HepG2 (cell line): ENCODE results near the gene FAT1. TPM values are rescaled to one million over a fixed set of nuclear protein-coding genes. Genes with fewer than 3 reads are reported as not detected.

ENCODE experiments used
- ADNP ChIP-seq: sonication (generic); formaldehyde crosslinking; IDR thresholded peaks from 2 replicates; pipeline ENCODE4 v1.4.0; 2020; ENCODE audit warnings: missing genetic modification reagents
- ATF1 ChIP-seq: IDR thresholded peaks from 2 replicates; pipeline ENCODE4 v1.6.1; 2016; ENCODE audit warnings: mild to moderate bottlenecking, control low read depth
- FOXC1 ChIP-seq: sonication (generic); formaldehyde crosslinking; IDR thresholded peaks from 2 replicates; pipeline ENCODE4 v1.8.0; 2022; ENCODE audit warnings: mild to moderate bottlenecking, missing genetic modification reagents, borderline replicate concordance
- HNF4G ChIP-seq, 2 experiments: sonication (generic) in 1 of 2; formaldehyde crosslinking in 1 of 2; IDR thresholded peaks; 2 replicates each; pipeline versions ENCODE4 v1.4.0 to v1.6.1; 2011 to 2020; ENCODE audit warnings: borderline replicate concordance in 2 of 2, low read depth in 2 of 2, mild to moderate bottlenecking in 2 of 2, low read length in 1 of 2, missing genetic modification reagents in 1 of 2, moderate library complexity in 1 of 2
- HOXA7 ChIP-seq: sonication (generic); formaldehyde crosslinking; IDR thresholded peaks from 2 replicates; pipeline ENCODE4 v1.8.1; 2022; ENCODE audit warnings: mild to moderate bottlenecking, missing genetic modification reagents, moderate library complexity
- RBFOX2 ChIP-seq: fragments of 200-400 bp; formaldehyde crosslinking; IDR thresholded peaks from 2 replicates; pipeline ENCODE4 v1.6.1; 2017; ENCODE audit warnings: low read depth, mild to moderate bottlenecking, low read length
- ZNF431 ChIP-seq: sonication (generic); formaldehyde crosslinking; IDR thresholded peaks from 2 replicates; pipeline ENCODE4 v1.9.0; 2022; ENCODE audit warnings: missing genetic modification reagents, low read depth, mild to moderate bottlenecking, borderline replicate concordance
- ZNF552 ChIP-seq: sonication (generic); formaldehyde crosslinking; IDR thresholded peaks from 2 replicates; pipeline ENCODE4 v1.9.0; 2022; ENCODE audit warnings: missing genetic modification reagents, mild to moderate bottlenecking, borderline replicate concordance
- polyA plus RNA-seq, 8 experiments: library from polyadenylated mRNA; depleted of rRNA in 3 of 8; stranded (reverse) in 7 of 8; unstranded in 1 of 8; fragments of >200 nt; fragmentation: Illumina TruSeq in 4 of 8; extraction: Trizol in 4 of 8; gene quantifications; 2 replicates each; pipeline versions ENCODE4 v1.2.1 to v1.2.3, GENCODE V29; 2011 to 2016; ENCODE audit warnings: low read depth in 4 of 8, missing spikeins in 1 of 8, mixed read lengths in 1 of 8; ENCODE audit not compliant: insufficient read depth in 1 of 8
- total RNA-seq, 5 experiments: library from RNA; depleted of rRNA; stranded (reverse); fragments of >200 nt; fragmentation: Illumina TruSeq; extraction: Trizol; gene quantifications; 2 replicates each; pipeline ENCODE4 v1.2.3, GENCODE V29; 2016; ENCODE audit warnings: low read depth in 1 of 5
- TF ChIP-seq, protein P1 (sequence below): sonication (generic); formaldehyde crosslinking; IDR thresholded peaks from 2 replicates; pipeline ENCODE4 v1.4.0; 2020; ENCODE audit warnings: low read depth, missing genetic modification reagents
- TF ChIP-seq, protein P2 (sequence below): sonication (generic); formaldehyde crosslinking; IDR thresholded peaks from 2 replicates; pipeline ENCODE4 v1.5.0; 2020; ENCODE audit warnings: mild to moderate bottlenecking, missing genetic modification reagents
- TF ChIP-seq, protein P3 (sequence below): IDR thresholded peaks from 2 replicates; pipeline ENCODE4 v1.6.1; 2016
- TF ChIP-seq, protein P4 (sequence below), 2 experiments: IDR thresholded peaks; 2 replicates each; pipeline ENCODE4 v1.6.1; 2011 to 2012; ENCODE audit warnings: low read length in 2 of 2, borderline replicate concordance in 1 of 2, low read depth in 1 of 2, mild to moderate bottlenecking in 1 of 2, moderate library complexity in 1 of 2
- TF ChIP-seq, protein P5 (sequence below): sonication (generic); formaldehyde crosslinking; IDR thresholded peaks from 2 replicates; pipeline ENCODE4 v1.9.0; 2021; ENCODE audit warnings: missing genetic modification reagents, mild to moderate bottlenecking, borderline replicate concordance
- TF ChIP-seq, protein P6 (sequence below): sonication (generic); formaldehyde crosslinking; IDR thresholded peaks from 2 replicates; pipeline ENCODE4 v1.5.0; 2020; ENCODE audit warnings: missing genetic modification reagents

FAT1 gene
- total and polyA plus RNA-seq, 2 of the 13 experiments (the other 11 are each of a cell fraction or from before 2014, with no cell fraction given) = 185 to 216 TPM

DNA sequence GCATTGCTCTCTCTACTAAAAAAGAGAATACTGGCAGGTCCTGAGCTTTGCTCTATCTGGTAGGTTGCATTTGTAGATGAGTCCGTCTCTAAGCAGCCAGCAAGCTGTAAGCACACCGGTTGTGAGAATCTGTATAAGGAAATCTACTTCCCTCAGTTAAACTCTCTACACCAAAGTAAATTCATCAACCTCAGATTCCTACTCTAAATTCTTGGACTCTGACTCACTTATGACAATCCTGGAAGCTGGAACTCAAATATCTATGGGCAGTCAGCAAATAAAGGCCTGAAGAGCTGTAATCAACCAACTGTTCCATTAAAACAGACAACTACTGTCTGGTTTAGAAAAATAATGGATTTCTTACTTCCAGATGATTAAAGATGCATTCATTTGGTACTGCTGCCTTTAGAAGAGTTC is 37.9 kb downstream of the FAT1 start (continued):
- TF ChIP-seq, protein P1, sequence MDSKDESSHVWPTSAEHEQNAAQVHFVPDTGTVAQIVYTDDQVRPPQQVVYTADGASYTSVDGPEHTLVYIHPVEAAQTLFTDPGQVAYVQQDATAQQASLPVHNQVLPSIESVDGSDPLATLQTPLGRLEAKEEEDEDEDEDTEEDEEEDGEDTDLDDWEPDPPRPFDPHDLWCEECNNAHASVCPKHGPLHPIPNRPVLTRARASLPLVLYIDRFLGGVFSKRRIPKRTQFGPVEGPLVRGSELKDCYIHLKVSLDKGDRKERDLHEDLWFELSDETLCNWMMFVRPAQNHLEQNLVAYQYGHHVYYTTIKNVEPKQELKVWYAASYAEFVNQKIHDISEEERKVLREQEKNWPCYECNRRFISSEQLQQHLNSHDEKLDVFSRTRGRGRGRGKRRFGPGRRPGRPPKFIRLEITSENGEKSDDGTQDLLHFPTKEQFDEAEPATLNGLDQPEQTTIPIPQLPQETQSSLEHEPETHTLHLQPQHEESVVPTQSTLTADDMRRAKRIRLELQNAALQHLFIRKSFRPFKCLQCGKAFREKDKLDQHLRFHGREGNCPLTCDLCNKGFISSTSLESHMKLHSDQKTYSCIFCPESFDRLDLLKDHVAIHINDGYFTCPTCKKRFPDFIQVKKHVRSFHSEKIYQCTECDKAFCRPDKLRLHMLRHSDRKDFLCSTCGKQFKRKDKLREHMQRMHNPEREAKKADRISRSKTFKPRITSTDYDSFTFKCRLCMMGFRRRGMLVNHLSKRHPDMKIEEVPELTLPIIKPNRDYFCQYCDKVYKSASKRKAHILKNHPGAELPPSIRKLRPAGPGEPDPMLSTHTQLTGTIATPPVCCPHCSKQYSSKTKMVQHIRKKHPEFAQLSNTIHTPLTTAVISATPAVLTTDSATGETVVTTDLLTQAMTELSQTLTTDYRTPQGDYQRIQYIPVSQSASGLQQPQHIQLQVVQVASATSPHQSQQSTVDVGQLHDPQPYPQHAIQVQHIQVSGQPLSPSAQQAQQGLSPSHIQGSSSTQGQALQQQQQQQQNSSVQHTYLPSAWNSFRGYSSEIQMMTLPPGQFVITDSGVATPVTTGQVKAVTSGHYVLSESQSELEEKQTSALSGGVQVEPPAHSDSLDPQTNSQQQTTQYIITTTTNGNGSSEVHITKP (CRISPR knock-in tag) = no peak
- TF ChIP-seq FOXC1 (CRISPR knock-in tag) = no peak
- TF ChIP-seq HNF4G (IDR thresholded peaks at IDR 0.05; ENCODE audit: borderline replicate concordance, low read depth, low read length) = 0 out of 2 replicates have a peak, but pooled peaks have one; percentile 16
- TF ChIP-seq HNF4G (CRISPR knock-in tag; IDR thresholded peaks at IDR 0.05; ENCODE audit: borderline replicate concordance, low read depth) = no peak
- TF ChIP-seq, protein P2, sequence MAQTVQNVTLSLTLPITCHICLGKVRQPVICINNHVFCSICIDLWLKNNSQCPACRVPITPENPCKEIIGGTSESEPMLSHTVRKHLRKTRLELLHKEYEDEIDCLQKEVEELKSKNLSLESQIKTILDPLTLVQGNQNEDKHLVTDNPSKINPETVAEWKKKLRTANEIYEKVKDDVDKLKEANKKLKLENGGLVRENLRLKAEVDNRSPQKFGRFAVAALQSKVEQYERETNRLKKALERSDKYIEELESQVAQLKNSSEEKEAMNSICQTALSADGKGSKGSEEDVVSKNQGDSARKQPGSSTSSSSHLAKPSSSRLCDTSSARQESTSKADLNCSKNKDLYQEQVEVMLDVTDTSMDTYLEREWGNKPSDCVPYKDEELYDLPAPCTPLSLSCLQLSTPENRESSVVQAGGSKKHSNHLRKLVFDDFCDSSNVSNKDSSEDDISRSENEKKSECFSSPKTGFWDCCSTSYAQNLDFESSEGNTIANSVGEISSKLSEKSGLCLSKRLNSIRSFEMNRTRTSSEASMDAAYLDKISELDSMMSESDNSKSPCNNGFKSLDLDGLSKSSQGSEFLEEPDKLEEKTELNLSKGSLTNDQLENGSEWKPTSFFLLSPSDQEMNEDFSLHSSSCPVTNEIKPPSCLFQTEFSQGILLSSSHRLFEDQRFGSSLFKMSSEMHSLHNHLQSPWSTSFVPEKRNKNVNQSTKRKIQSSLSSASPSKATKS = no peak
- TF ChIP-seq, protein P3, sequence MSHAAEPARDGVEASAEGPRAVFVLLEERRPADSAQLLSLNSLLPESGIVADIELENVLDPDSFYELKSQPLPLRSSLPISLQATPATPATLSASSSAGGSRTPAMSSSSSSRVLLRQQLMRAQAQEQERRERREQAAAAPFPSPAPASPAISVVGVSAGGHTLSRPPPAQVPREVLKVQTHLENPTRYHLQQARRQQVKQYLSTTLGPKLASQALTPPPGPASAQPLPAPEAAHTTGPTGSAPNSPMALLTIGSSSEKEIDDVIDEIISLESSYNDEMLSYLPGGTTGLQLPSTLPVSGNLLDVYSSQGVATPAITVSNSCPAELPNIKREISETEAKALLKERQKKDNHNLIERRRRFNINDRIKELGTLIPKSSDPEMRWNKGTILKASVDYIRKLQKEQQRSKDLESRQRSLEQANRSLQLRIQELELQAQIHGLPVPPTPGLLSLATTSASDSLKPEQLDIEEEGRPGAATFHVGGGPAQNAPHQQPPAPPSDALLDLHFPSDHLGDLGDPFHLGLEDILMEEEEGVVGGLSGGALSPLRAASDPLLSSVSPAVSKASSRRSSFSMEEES (CRISPR knock-in tag) = no peak
- TF ChIP-seq RBFOX2 = 0 out of 2 replicates have a peak, but pooled peaks have one; percentile 20
- no peak for TF ChIP-seq ADNP (CRISPR knock-in tag)
- TF ChIP-seq, protein P4, sequence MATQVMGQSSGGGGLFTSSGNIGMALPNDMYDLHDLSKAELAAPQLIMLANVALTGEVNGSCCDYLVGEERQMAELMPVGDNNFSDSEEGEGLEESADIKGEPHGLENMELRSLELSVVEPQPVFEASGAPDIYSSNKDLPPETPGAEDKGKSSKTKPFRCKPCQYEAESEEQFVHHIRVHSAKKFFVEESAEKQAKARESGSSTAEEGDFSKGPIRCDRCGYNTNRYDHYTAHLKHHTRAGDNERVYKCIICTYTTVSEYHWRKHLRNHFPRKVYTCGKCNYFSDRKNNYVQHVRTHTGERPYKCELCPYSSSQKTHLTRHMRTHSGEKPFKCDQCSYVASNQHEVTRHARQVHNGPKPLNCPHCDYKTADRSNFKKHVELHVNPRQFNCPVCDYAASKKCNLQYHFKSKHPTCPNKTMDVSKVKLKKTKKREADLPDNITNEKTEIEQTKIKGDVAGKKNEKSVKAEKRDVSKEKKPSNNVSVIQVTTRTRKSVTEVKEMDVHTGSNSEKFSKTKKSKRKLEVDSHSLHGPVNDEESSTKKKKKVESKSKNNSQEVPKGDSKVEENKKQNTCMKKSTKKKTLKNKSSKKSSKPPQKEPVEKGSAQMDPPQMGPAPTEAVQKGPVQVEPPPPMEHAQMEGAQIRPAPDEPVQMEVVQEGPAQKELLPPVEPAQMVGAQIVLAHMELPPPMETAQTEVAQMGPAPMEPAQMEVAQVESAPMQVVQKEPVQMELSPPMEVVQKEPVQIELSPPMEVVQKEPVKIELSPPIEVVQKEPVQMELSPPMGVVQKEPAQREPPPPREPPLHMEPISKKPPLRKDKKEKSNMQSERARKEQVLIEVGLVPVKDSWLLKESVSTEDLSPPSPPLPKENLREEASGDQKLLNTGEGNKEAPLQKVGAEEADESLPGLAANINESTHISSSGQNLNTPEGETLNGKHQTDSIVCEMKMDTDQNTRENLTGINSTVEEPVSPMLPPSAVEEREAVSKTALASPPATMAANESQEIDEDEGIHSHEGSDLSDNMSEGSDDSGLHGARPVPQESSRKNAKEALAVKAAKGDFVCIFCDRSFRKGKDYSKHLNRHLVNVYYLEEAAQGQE (IDR thresholded peaks at IDR 0.05; ENCODE audit: borderline replicate concordance in 1 of 2, low read depth in 1 of 2, low read length in 2 of 2) = no peak
- TF ChIP-seq HOXA7 (CRISPR knock-in tag) = no peak
- TF ChIP-seq, protein P5, sequence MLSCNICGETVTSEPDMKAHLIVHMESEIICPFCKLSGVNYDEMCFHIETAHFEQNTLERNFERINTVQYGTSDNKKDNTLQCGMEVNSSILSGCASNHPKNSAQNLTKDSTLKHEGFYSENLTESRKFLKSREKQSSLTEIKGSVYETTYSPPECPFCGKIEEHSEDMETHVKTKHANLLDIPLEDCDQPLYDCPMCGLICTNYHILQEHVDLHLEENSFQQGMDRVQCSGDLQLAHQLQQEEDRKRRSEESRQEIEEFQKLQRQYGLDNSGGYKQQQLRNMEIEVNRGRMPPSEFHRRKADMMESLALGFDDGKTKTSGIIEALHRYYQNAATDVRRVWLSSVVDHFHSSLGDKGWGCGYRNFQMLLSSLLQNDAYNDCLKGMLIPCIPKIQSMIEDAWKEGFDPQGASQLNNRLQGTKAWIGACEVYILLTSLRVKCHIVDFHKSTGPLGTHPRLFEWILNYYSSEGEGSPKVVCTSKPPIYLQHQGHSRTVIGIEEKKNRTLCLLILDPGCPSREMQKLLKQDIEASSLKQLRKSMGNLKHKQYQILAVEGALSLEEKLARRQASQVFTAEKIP = no peak
- TF ChIP-seq, protein P6, sequence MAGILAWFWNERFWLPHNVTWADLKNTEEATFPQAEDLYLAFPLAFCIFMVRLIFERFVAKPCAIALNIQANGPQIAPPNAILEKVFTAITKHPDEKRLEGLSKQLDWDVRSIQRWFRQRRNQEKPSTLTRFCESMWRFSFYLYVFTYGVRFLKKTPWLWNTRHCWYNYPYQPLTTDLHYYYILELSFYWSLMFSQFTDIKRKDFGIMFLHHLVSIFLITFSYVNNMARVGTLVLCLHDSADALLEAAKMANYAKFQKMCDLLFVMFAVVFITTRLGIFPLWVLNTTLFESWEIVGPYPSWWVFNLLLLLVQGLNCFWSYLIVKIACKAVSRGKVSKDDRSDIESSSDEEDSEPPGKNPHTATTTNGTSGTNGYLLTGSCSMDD (CRISPR knock-in tag) = no peak
- TF ChIP-seq ZNF552 (CRISPR knock-in tag) = no peak
- TF ChIP-seq ATF1 (CRISPR knock-in tag) = peak; percentile 38; the same call in 1 of the 2 replicates
- TF ChIP-seq ZNF431 = no peak
